OCI-LY7 (cell line): ENCODE results near the gene FBXL20. TPM values are rescaled to one million over a fixed set of nuclear protein-coding genes. Genes with fewer than 3 reads are reported as not detected.
A peak's percentile ranks its signal among the peaks of the same experiment; 100 is the strongest.

Experiments used
- BruUV-seq: library from RNA; stranded (reverse); fragments of 400-500 nt; replicated peaks from 2 replicates; lab custom pipeline; 2021; lab: Mats Ljungman, UMichigan
- CTCF ChIA-PET: fragments of 300-600 bp; sonication (Branson Sonifier 250); formaldehyde crosslinking; loops from one replicate; lab custom pipeline; 2022; ENCODE audit warnings: antibody characterized with exemption; ENCODE audit not compliant: unreplicated experiment; lab: Charles Lee
- POLR2A ChIA-PET: fragments of 300-600 bp; sonication (Branson Sonifier 250); formaldehyde crosslinking; loops from one replicate; lab custom pipeline; 2022; ENCODE audit warnings: antibody characterized with exemption; lab: Charles Lee
- DNase-seq: peaks from one replicate; pipeline ENCODE4 v3.0.0-alpha.2; 2015; ENCODE audit warnings: low spot score
- H2AFZ ChIP-seq: fragments of 200-600 bp; sonication (generic), shearing (Covaris generic); 2 replicates; pipeline ENCODE4 v1.6.1; 2014; ENCODE audit warnings: mild to moderate bottlenecking, antibody characterized with exemption, low read length, moderate library complexity
- H3K27ac ChIP-seq: fragments of 200-600 bp; sonication (generic); 2 replicates; pipeline ENCODE4 v1.5.1; 2014; ENCODE audit warnings: mixed run types, low read depth, mild to moderate bottlenecking, moderate library complexity, low read length, inconsistent platforms; ENCODE audit not compliant: poor library complexity, severe bottlenecking
- H3K36me3 ChIP-seq: fragments of 200-600 bp; sonication (generic); 2 replicates; pipeline ENCODE4 v1.6.1; 2014; ENCODE audit warnings: mild to moderate bottlenecking, antibody characterized with exemption, low read length, moderate library complexity, mixed read lengths; ENCODE audit not compliant: insufficient read depth
- H3K4me1 ChIP-seq: fragments of 200-600 bp; sonication (generic); 2 replicates; pipeline ENCODE4 v1.5.1; 2014; ENCODE audit warnings: mild to moderate bottlenecking, low read length; ENCODE audit not compliant: insufficient read depth, poor library complexity, severe bottlenecking
- H3K4me2 ChIP-seq: fragments of 200-600 bp; sonication (generic); 2 replicates; pipeline ENCODE4 v1.6.1; 2014; ENCODE audit warnings: mild to moderate bottlenecking, low read length
- H3K4me3 ChIP-seq: fragments of 200-600 bp; sonication (generic); 2 replicates; pipeline ENCODE4 v1.5.1; 2014; ENCODE audit warnings: mild to moderate bottlenecking, low read depth, low read length; ENCODE audit not compliant: poor library complexity, severe bottlenecking
- H3K79me2 ChIP-seq: fragments of 200-600 bp; sonication (generic); 2 replicates; pipeline ENCODE4 v1.6.1; 2016; ENCODE audit warnings: low read depth, mild to moderate bottlenecking, low read length, moderate library complexity, mixed read lengths; ENCODE audit not compliant: insufficient read depth
- H3K9me2 ChIP-seq: fragments of 200-600 bp; sonication (generic); 2 replicates; pipeline ENCODE4 v1.6.1; 2016; ENCODE audit warnings: mild to moderate bottlenecking, low read length, mixed read lengths; ENCODE audit not compliant: insufficient read depth
- H3K9me3 ChIP-seq: fragments of 200-600 bp; sonication (generic); 2 replicates; pipeline ENCODE4 v1.6.1; 2014; ENCODE audit warnings: mild to moderate bottlenecking, mixed run types, low read length, mixed read lengths
- H4K20me1 ChIP-seq: fragments of 200-600 bp; sonication (generic); 2 replicates; pipeline ENCODE4 v1.6.1; 2014; ENCODE audit warnings: mild to moderate bottlenecking, antibody characterized with exemption, low read length, moderate library complexity, mixed read lengths; ENCODE audit not compliant: insufficient read depth
- CTCF ChIP-seq: fragments of 200-600 bp; sonication (generic); conservative IDR thresholded peaks from 2 replicates; pipeline ENCODE4 v1.5.1; 2014; ENCODE audit warnings: mild to moderate bottlenecking, antibody characterized with exemption, low read length, moderate library complexity, mixed read lengths
- EZH2phosphoT487 ChIP-seq: fragments of 200-600 bp; sonication (generic); IDR thresholded peaks from 2 replicates; pipeline ENCODE4 v1.6.1; 2018; ENCODE audit warnings: low read depth, borderline replicate concordance, mild to moderate bottlenecking, mixed run types, antibody characterized with exemption, low read length, moderate library complexity, mixed read lengths
- intact Hi-C: fragments of 100-400 bp; cut with micrococcal nuclease; formaldehyde crosslinking; loops from one replicate; pipeline ENCODE4 v1.10.0; 2022; ENCODE audit not compliant: unreplicated experiment
- total RNA-seq, 2 experiments: library from RNA; depleted of rRNA in 1 of 2; stranded (reverse); fragments of >200 nt in 1 of 2; shearing (Covaris generic) in 1 of 2; gene quantifications; 2 replicates each; pipeline ENCODE4 v1.2.3, GENCODE V29; 2014 to 2022

The FBXL20 gene
- total RNA-seq, 2 experiments from 2014 or later: 2.1 to 12.2 TPM

GRCh38 chr17:39208136-39208535 lies 193.3 kb downstream of the FBXL20 start:
- intact Hi-C loops: loop anchor here (5.0 kb wide), 1 partner anchor 339 kb away; no protein-coding TSS in a partner anchor
- Histone ChIP-seq H3K79me2 (no peaks in the 10 kb centered on the region), H4K20me1 (0 out of 2 replicates have a peak, but pooled peaks cover 4% of the 10 kb centered on the region), H3K36me3 (peaks cover 26% of the 10 kb centered on the region), H2AFZ (peak overlapping the region; percentile 72; the same call in 1 of the 2 replicates), H3K4me3 (peak overlapping the region; percentile 51), H3K4me2 (peak overlapping the region; percentile 82), H3K9me2 (no peaks in the 10 kb centered on the region), H3K27ac (peak overlapping the region; percentile 93), H3K4me1 (peaks cover 64% of the 10 kb centered on the region), H3K9me3 (no peaks in the 10 kb centered on the region)
- DNase-seq: peak; percentile 78
- BruUV-seq: no TSS peak
- no peak for TF ChIP-seq EZH2phosphoT487
- TF ChIP-seq CTCF: no peak
- CTCF ChIA-PET: interaction anchor here (0.9 to 5.3 kb wide), 5 partner anchors 23 to 44 kb away, joined by 3 to 45 read pairs (median 23); no protein-coding TSS in a partner anchor
- POLR2A ChIA-PET: interaction anchor here (0.6 to 4.2 kb wide), 4 partner anchors 23 to 225 kb away, joined by 3 to 23 read pairs (median 18); no protein-coding TSS in a partner anchor

- Histone ChIP-seq H3K4me3 (no peak overlapping the region), H3K4me2 (no peak overlapping the region), H3K27ac (peak overlapping the region; percentile 32), H3K9me3 (no peaks in the 10 kb centered on the region), H2AFZ (no peak overlapping the region), H4K20me1 (peaks cover 24% of the 10 kb centered on the region), H3K36me3 (peaks cover 56% of the 10 kb centered on the region), H3K9me2 (no peaks in the 10 kb centered on the region), H3K79me2 (peaks cover 29% of the 10 kb centered on the region), H3K4me1 (peaks cover 68% of the 10 kb centered on the region)
- TF ChIP-seq EZH2phosphoT487: no peak
- TF ChIP-seq CTCF: no peak
- DNase-seq: no peak
- ChIA-PET CTCF (interaction anchor here (0.7 to 5.3 kb wide), 2 partner anchors 33 to 52 kb away, joined by 3 to 45 read pairs; no protein-coding TSS in a partner anchor), POLR2A (interaction anchor here (0.7 kb wide), 1 partner anchor 221 kb away, joined by 5 read pairs; no protein-coding TSS in a partner anchor)
- intact Hi-C loops: loop anchor here (5.0 kb wide), 1 partner anchor 342 kb away; no protein-coding TSS in a partner anchor
- BruUV-seq: no TSS peak
Observed at GRCh38 chr17:39205112-39205526, 196.3 kb downstream of the FBXL20 start.

- TSS peak; percentile 18 for BruUV-seq
- H4K20me1 ChIP-seq: peaks cover 24% of the 10 kb centered on the region
- peak overlapping the region; percentile 32 for H3K27ac ChIP-seq
- H3K79me2 ChIP-seq: peaks cover 31% of the 10 kb centered on the region
- intact Hi-C loops: no loop called here
- no peaks in the 10 kb centered on the region for H3K9me3 ChIP-seq
- no peak overlapping the region for H2AFZ ChIP-seq
- no peak for TF ChIP-seq CTCF
- TF ChIP-seq EZH2phosphoT487: no peak
- H3K4me3 ChIP-seq: no peak overlapping the region
- H3K9me2 ChIP-seq: no peaks in the 10 kb centered on the region
- peaks cover 56% of the 10 kb centered on the region for H3K36me3 ChIP-seq
- ChIA-PET POLR2A (no interaction called here), CTCF (interaction anchor here (0.8 kb wide), 1 partner anchor 40 kb away, joined by 3 read pairs; no protein-coding TSS in a partner anchor)
- DNase-seq: no peak
- H3K4me1 ChIP-seq: peaks cover 63% of the 10 kb centered on the region
- 0 out of 2 replicates have a peak overlapping the region, but pooled peaks have one; percentile 22 for H3K4me2 ChIP-seq
Observed at GRCh38 chr17:39204245-39204644, 197.2 kb downstream of the FBXL20 start.
